ENCODE results near the gene HSBP1L1. TPM values are rescaled to one million over a fixed set of nuclear protein-coding genes. Genes with fewer than 3 reads are reported as not detected.

The HSBP1L1 gene
- total RNA-seq (2014; rRNA removed) (45.7 and 56.8 TPM in 2 replicates), Bru-seq, nascent RNA (percentile 85 among the genes with signal in this experiment), BruChase-seq, experiment 1, labeled RNA remaining after a 6-hour chase (percentile 88 among the genes with signal in this experiment), BruChase-seq, experiment 2, labeled RNA remaining after a 2-hour chase (percentile 88 among the genes with signal in this experiment)
- long read RNA-seq, transcript HSBP1L1-204 (1 exons, 775 nt), result minor isoform, 16 of 46 reads
- long read RNA-seq, transcript HSBP1L1-201 (4 exons, 771 nt), result major isoform, 20 of 46 reads
- long read RNA-seq, partial matches to known transcripts, result 0 of 46 reads
- long read RNA-seq, other reads (novel, unspliced or antisense), result 7 of 46 reads

GRCh38 chr18:79964330-79965118 lies at the start of gene HSBP1L1:
HSBP1L1 (plus strand) TSS chr18:79964643; CDS start chr18:79964736, 93 bp downstream.
- intact Hi-C loops (cut with micrococcal nuclease), result no loop called here
- Histone ChIP-seq H3K9me3 (ENCODE audit: low read length) (no peaks in the 10 kb centered on the region), H3K4me2 (ENCODE audit: low read length) (peak within 1 kb of the TSS; percentile 96), H3K27ac (ENCODE audit: low read length) (peak within 1 kb of the TSS; percentile 89), H3K9ac (ENCODE audit: low read length) (peak within 1 kb of the TSS; percentile 95), H4K20me1 (ENCODE audit: low read length) (no peaks in the 10 kb centered on the region), H3K9me2 (replicated peaks; ENCODE audit: low read length) (no peaks in the 10 kb centered on the region), H3F3A (ENCODE audit: low read length, unreplicated experiment) (no peaks in the 10 kb centered on the region), H3K79me2 (ENCODE audit: low read length) (peaks cover 31% of the 10 kb centered on the region), H2AFZ (ENCODE audit: low read length) (peak within 1 kb of the TSS; percentile 65), H3K4me1 (ENCODE audit: insufficient read depth, low read length) (peaks cover 53% of the 10 kb centered on the region), H3K27me3 (ENCODE audit: low read length) (no peaks in the 10 kb centered on the region), H3K36me3 (ENCODE audit: low read depth, low read length) (peaks cover 5% of the 10 kb centered on the region; the same call in 1 of the 2 replicates), H3K4me3 (ENCODE audit: low read length) (peak within 1 kb of the TSS; percentile 87)
- DNase-seq (peak; percentile 85), ATAC-seq (peak; percentile 76)
- BruUV-seq (replicated peaks), result no TSS peak
- TF ChIP-seq EZH2 (IDR thresholded peaks at IDR 0.05; ENCODE audit: low read length, unreplicated experiment), result no peak
- TF ChIP-seq, protein P1, sequence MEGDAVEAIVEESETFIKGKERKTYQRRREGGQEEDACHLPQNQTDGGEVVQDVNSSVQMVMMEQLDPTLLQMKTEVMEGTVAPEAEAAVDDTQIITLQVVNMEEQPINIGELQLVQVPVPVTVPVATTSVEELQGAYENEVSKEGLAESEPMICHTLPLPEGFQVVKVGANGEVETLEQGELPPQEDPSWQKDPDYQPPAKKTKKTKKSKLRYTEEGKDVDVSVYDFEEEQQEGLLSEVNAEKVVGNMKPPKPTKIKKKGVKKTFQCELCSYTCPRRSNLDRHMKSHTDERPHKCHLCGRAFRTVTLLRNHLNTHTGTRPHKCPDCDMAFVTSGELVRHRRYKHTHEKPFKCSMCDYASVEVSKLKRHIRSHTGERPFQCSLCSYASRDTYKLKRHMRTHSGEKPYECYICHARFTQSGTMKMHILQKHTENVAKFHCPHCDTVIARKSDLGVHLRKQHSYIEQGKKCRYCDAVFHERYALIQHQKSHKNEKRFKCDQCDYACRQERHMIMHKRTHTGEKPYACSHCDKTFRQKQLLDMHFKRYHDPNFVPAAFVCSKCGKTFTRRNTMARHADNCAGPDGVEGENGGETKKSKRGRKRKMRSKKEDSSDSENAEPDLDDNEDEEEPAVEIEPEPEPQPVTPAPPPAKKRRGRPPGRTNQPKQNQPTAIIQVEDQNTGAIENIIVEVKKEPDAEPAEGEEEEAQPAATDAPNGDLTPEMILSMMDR (conservative IDR thresholded peaks at IDR 0.05; ENCODE audit: low read depth, low read length), result peak; percentile 38; the same call in 1 of the 2 replicates
- POLR2A ChIA-PET (ENCODE audit: unreplicated experiment), result interaction anchor here (0.6 kb wide), 1 partner anchor 69 kb away, joined by 6 read pairs; no protein-coding TSS in a partner anchor
- CTCF ChIA-PET, result no interaction called here

GRCh38 chr18:79915161-79916127 lies 49.0 kb upstream of the HSBP1L1 start:
- Histone ChIP-seq H3K27ac (ENCODE audit: low read length) (no peak overlapping the region), H3K4me2 (ENCODE audit: low read length) (no peak overlapping the region), H3K79me2 (ENCODE audit: low read length) (no peaks in the 10 kb centered on the region), H3K4me3 (ENCODE audit: low read length) (no peak overlapping the region), H3K27me3 (ENCODE audit: low read length) (no peaks in the 10 kb centered on the region), H3K9ac (ENCODE audit: low read length) (no peak overlapping the region), H3K36me3 (ENCODE audit: low read depth, low read length) (peaks cover 6% of the 10 kb centered on the region), H3K4me1 (ENCODE audit: insufficient read depth, low read length) (no peaks in the 10 kb centered on the region), H3F3A (ENCODE audit: low read length, unreplicated experiment) (no peaks in the 10 kb centered on the region), H3K9me3 (ENCODE audit: low read length) (no peaks in the 10 kb centered on the region), H4K20me1 (ENCODE audit: low read length) (no peaks in the 10 kb centered on the region), H2AFZ (ENCODE audit: low read length) (no peak overlapping the region), H3K9me2 (replicated peaks; ENCODE audit: low read length) (no peaks in the 10 kb centered on the region)
- ChIA-PET POLR2A (ENCODE audit: unreplicated experiment) (no interaction called here), CTCF (no interaction called here)
- intact Hi-C loops (cut with micrococcal nuclease), result no loop called here
- ATAC-seq, result no peak
- no TSS peak for BruUV-seq (replicated peaks)
- no peak for TF ChIP-seq EZH2phosphoT487 (IDR thresholded peaks at IDR 0.05; ENCODE audit: borderline replicate concordance, low read length)
- no peak for DNase-seq

DNA sequence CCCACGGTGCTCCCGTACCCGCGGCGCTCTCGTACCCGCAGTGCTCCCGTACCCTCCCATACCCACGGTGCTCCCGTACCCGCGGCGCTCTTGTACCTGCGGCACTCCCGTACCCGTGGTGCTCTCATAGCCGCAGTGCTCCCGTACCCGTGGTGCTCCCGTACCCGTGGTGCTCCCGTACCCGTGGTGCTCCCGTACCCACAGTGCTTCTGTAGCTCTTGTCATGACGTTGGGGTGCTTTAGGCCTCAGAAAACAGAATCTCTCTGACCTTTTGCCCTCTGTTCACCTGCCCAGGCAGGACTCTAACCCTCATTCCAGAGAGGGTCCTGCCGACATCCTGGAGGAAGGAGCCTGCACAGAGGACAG lies 48.3 kb upstream of the HSBP1L1 start:
- BruUV-seq (replicated peaks), result no TSS peak
- no peaks in the 10 kb centered on the region for H3K27me3 ChIP-seq (ENCODE audit: low read length)
- no peak overlapping the region for H3K27ac ChIP-seq (ENCODE audit: low read length)
- no peak overlapping the region for H2AFZ ChIP-seq (ENCODE audit: low read length)
- H3K4me3 ChIP-seq (ENCODE audit: low read length), result no peak overlapping the region
- no peaks in the 10 kb centered on the region for H3F3A ChIP-seq (ENCODE audit: low read length, unreplicated experiment)
- H3K9me3 ChIP-seq (ENCODE audit: low read length), result no peaks in the 10 kb centered on the region
- H4K20me1 ChIP-seq (ENCODE audit: low read length), result no peaks in the 10 kb centered on the region
- peaks cover 6% of the 10 kb centered on the region for H3K36me3 ChIP-seq (ENCODE audit: low read depth, low read length)
- H3K4me1 ChIP-seq (ENCODE audit: insufficient read depth, low read length), result no peaks in the 10 kb centered on the region
- ATAC-seq (no peak), DNase-seq (no peak)
- ChIA-PET POLR2A (ENCODE audit: unreplicated experiment) (no interaction called here), CTCF (interaction anchor here (0.5 kb wide), 1 partner anchor 118 kb away, joined by 3 read pairs; no protein-coding TSS in a partner anchor)
- no peak overlapping the region for H3K4me2 ChIP-seq (ENCODE audit: low read length)
- no peaks in the 10 kb centered on the region for H3K9me2 ChIP-seq (replicated peaks; ENCODE audit: low read length)
- H3K79me2 ChIP-seq (ENCODE audit: low read length), result no peaks in the 10 kb centered on the region
- H3K9ac ChIP-seq (ENCODE audit: low read length), result no peak overlapping the region
- TF ChIP-seq EZH2phosphoT487 (IDR thresholded peaks at IDR 0.05; ENCODE audit: borderline replicate concordance, low read length), result no peak
- no peak for TF ChIP-seq EZH2 (IDR thresholded peaks at IDR 0.05; ENCODE audit: low read length, unreplicated experiment)
- TF ChIP-seq, protein P1 (conservative IDR thresholded peaks at IDR 0.05; ENCODE audit: low read depth, low read length), result no peak
- intact Hi-C loops (cut with micrococcal nuclease), result no loop called here

Measured in PC-3 (cell line).